Uterus (tissue), 4 donors: Measurements from ENCODE around the gene PFDN2. TPM values are rescaled to one million over a fixed set of nuclear protein-coding genes. Genes with fewer than 3 reads are reported as not detected.

ENCODE experiments used
- DNase-seq, 2 donors: peaks; one replicate each; pipeline ENCODE4 v3.0.0-alpha.2; 2019 to 2020
- H3K27ac ChIP-seq, 2 donors: fragments of 200-600 bp; sonication (generic); 1 replicate in 1 of 2; 2 replicates in 1 of 2; pipeline ENCODE4 v1.5.1; 2016 to 2018
- H3K27me3 ChIP-seq, 2 donors: fragments of 200-600 bp; sonication (generic); one replicate each; pipeline ENCODE4 v1.5.1; 2018 to 2019; ENCODE audit warnings: control low read depth in 1 of 2
- H3K36me3 ChIP-seq, 2 donors: fragments of 200-600 bp; sonication (generic); one replicate each; pipeline ENCODE4 v1.5.1; 2019; ENCODE audit warnings: control low read depth in 1 of 2
- H3K4me1 ChIP-seq, 2 donors: fragments of 200-600 bp; sonication (generic); one replicate each; pipeline ENCODE4 v1.5.1; 2018 to 2019; ENCODE audit warnings: control low read depth in 1 of 2
- H3K4me3 ChIP-seq, 2 donors: fragments of 200-600 bp; sonication (generic); 1 replicate in 1 of 2; 2 replicates in 1 of 2; pipeline ENCODE4 v1.5.1; 2018 to 2019; ENCODE audit warnings: mild to moderate bottlenecking in 1 of 2
- H3K9me3 ChIP-seq, 2 donors: fragments of 200-600 bp; sonication (generic); one replicate each; pipeline ENCODE4 v1.5.1; 2019; ENCODE audit warnings: control low read depth in 1 of 2
- POLR2A ChIP-seq, 2 donors: fragments of 450-650 bp; IDR thresholded peaks; one replicate each; pipeline ENCODE4 v1.6.1; 2016; ENCODE audit warnings: antibody characterized with exemption in 2 of 2, mild to moderate bottlenecking in 1 of 2, moderate library complexity in 1 of 2
- intact Hi-C: fragments of 100-400 bp; cut with DNase I; formaldehyde crosslinking; loops from one replicate; pipeline ENCODE4 v1.15.1; 2023; ENCODE audit warnings: low total_unique reads
- total RNA-seq, 4 donors: library from RNA; depleted of rRNA in 3 of 4; stranded (reverse); fragments of >200 nt in 3 of 4; gene quantifications; one replicate each; pipeline versions ENCODE4 v1.1.0 to v1.2.4, GENCODE V29; 2014 to 2023
- TF ChIP-seq, protein P1 (sequence below), 4 experiments: fragments of 200-600 bp in 2 of 4; fragments of 450-650 bp in 2 of 4; sonication (generic) in 2 of 4; IDR thresholded peaks; one replicate each; pipeline ENCODE4 v1.5.1; 2016 to 2019; ENCODE audit warnings: antibody characterized with exemption in 4 of 4, mild to moderate bottlenecking in 2 of 4, moderate library complexity in 1 of 4
- donor health status: DM: yes; HTN: yes; CAD: no.

The PFDN2 gene
- total RNA-seq, 4 donors from 2014 or later = 3.3 to 38.9 (median 29.8) TPM

DNA sequence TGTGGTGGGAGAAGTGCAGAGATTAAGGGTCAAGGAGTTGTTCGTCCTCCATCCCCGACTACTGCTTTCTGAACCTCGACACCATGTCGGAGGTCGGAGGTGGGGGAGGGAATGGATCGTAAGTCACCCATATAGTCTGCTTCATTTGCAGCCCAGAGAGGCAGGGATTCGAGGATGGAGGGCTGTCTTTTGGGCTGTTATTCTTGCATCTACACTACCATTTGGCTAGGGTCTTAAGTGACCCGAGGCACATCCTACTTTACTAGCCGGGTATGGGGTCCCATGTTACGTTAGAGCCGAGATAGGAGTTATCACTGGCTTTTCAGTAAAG is 42.0 kb upstream of the PFDN2 start:
- DNase-seq = no peak
- Histone ChIP-seq H3K4me3 (peak overlapping the region; percentile 85 to 92), H3K36me3 (no peaks in the 10 kb centered on the region), H3K4me1 (peaks cover 0 to 4% of the 10 kb centered on the region in 2 donors), H3K27ac (peak overlapping the region; percentile 85 to 88), H3K27me3 (no peaks in the 10 kb centered on the region), H3K9me3 (no peaks in the 10 kb centered on the region)
- intact Hi-C loops = no loop called here
- no peak for TF ChIP-seq POLR2A (IDR thresholded peaks at IDR 0.05)
- TF ChIP-seq, protein P1, sequence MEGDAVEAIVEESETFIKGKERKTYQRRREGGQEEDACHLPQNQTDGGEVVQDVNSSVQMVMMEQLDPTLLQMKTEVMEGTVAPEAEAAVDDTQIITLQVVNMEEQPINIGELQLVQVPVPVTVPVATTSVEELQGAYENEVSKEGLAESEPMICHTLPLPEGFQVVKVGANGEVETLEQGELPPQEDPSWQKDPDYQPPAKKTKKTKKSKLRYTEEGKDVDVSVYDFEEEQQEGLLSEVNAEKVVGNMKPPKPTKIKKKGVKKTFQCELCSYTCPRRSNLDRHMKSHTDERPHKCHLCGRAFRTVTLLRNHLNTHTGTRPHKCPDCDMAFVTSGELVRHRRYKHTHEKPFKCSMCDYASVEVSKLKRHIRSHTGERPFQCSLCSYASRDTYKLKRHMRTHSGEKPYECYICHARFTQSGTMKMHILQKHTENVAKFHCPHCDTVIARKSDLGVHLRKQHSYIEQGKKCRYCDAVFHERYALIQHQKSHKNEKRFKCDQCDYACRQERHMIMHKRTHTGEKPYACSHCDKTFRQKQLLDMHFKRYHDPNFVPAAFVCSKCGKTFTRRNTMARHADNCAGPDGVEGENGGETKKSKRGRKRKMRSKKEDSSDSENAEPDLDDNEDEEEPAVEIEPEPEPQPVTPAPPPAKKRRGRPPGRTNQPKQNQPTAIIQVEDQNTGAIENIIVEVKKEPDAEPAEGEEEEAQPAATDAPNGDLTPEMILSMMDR (IDR thresholded peaks at IDR 0.05) = no peak

DNA sequence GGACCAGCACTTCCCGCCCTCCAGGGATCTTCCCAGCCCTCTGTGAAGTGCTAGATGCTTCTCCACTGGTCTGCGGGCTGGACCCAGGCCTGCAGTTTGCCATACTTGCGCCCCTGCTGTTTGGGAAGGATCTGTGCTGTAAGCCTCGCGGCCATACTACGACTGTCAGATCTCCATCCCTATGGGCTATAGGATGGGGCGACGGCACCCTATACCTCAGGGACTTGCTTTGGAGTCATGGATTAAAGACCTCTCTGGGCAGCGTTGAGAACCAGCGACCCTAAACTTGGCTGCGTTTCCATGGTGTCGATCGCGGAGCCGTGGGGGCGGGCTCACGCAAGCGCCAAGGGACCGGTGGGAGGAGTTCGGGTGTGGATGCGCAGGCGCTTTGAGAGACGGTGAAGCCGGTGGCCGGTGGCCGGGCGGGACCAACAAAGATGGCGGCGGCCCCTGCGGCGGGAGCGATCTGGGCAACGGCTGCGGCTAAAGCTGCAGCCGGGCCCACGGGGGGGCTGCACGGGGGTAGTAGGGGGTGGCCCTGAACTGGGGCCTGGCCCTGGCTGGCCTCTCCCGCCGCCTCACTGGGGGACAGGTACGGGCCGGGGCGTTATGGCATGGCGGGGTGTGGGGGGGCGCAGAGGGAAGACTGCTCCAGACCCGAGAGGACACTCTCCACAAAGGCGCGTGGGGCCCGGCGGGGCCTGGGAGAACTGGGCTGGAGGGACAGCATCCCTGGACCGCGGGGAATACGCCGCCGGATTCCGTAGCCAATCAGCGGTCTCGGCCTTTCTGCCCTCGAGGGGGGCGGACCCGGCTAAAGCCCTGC is 41.5 kb upstream of the PFDN2 start, which contains the start of gene USP21:
Gene USP21, plus strand, starts transcription at position 414 of the 826 bp plus-strand sequence. CDS start 1,141 bp downstream, outside the sequence.
- H3K36me3 ChIP-seq = no peaks in the 10 kb centered on the region
- no peaks in the 10 kb centered on the region for H3K9me3 ChIP-seq
- peaks cover 0 to 4% of the 10 kb centered on the region in 2 donors for H3K4me1 ChIP-seq
- peak; percentile 92 to 94 for DNase-seq
- peak within 1 kb of the TSS; percentile 85 to 92 for H3K4me3 ChIP-seq
- intact Hi-C loops = no loop called here
- no peaks in the 10 kb centered on the region for H3K27me3 ChIP-seq
- peak within 1 kb of the TSS; percentile 85 to 88 for H3K27ac ChIP-seq
- peak in 1 of 2 donors; percentile 66 for TF ChIP-seq POLR2A (IDR thresholded peaks at IDR 0.05)
- TF ChIP-seq, protein P1 (IDR thresholded peaks at IDR 0.05) = peak in 1 of 4 experiments; percentile 39

DNA sequence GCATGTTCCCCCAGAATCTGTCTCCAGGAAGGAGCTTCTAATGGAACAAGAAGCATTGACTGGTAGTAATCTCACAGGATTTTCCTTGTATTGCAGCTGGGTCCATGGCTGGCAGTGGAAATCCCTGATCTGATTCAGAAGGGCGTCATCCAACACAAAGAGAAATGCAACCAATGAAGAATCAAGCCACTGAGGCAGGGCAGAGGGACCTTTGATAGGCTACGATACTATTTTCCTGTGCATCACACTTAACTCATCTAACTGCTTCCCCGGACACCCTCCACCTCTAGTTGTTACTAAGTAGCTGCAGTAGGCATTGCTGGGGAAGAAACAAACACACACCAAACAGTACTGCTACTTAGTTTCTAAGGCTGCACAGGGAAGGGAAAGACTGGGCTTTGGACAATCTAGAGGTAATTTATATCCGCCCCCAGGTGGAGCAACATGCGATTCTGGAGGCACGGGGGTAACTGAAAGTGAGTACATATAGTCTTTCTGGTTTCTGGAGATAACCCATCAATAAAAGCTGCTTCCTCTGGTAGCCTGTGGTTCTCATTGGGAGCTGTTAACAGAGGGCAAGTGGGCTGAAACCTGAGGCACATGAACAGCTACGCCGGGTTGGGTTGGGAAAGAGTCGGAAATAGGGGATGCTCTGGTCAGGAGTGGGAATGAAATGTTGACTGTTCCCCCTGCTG is 40.6 kb upstream of the PFDN2 start:
- H3K27me3 ChIP-seq = no peaks in the 10 kb centered on the region
- no peaks in the 10 kb centered on the region for H3K9me3 ChIP-seq
- H3K4me1 ChIP-seq = peaks cover 0 to 4% of the 10 kb centered on the region in 2 donors
- H3K4me3 ChIP-seq = peak overlapping the region in 1 of 2 donors; percentile 85
- no peak for TF ChIP-seq POLR2A (IDR thresholded peaks at IDR 0.05)
- TF ChIP-seq, protein P1 (IDR thresholded peaks at IDR 0.05) = no peak
- intact Hi-C loops = no loop called here
- no peaks in the 10 kb centered on the region for H3K36me3 ChIP-seq
- peak overlapping the region; percentile 85 to 88 for H3K27ac ChIP-seq
- no peak for DNase-seq

DNA sequence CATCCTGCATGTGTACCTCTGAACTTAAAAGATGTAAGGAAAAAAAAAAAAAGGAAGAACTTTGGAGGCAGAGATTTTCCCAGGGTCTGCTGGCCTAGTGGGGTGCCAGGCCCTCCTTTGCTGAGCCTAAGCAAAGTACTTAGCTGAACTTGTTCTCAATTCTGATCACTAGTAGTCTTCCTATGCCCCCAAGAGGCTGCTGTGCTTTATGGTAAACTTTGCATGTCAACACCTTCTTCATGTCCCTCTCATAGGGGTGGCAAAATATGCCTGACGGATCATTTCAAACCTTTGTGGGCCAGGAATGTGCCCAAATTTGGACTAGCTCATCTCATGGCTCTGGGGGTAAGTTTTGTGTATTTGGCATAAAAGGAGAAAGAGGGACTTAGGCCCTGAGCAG is 40.0 kb upstream of the PFDN2 start:
- no peak overlapping the region for H3K27ac ChIP-seq
- no peaks in the 10 kb centered on the region for H3K36me3 ChIP-seq
- no peak overlapping the region for H3K4me3 ChIP-seq
- no peaks in the 10 kb centered on the region for H3K27me3 ChIP-seq
- no peak for TF ChIP-seq POLR2A (IDR thresholded peaks at IDR 0.05)
- TF ChIP-seq, protein P1 (IDR thresholded peaks at IDR 0.05) = no peak
- no peak for DNase-seq
- H3K9me3 ChIP-seq = no peaks in the 10 kb centered on the region
- intact Hi-C loops = no loop called here
- peaks cover 0 to 4% of the 10 kb centered on the region in 2 donors for H3K4me1 ChIP-seq
